ENCODE results near the gene DCLRE1C.

GRCh38 chr10:14880229-14880628, 73.7 kb downstream of the DCLRE1C start:
- TF ChIP-seq TARDBP (IDR thresholded peaks at IDR 0.05): no peak
- no peak for TF ChIP-seq FOXK2 (IDR thresholded peaks at IDR 0.05)
- no peak for TF ChIP-seq ZNF384 (IDR thresholded peaks at IDR 0.05)
- no peak for TF ChIP-seq SUZ12 (IDR thresholded peaks at IDR 0.05)
- TF ChIP-seq FOXM1 (IDR thresholded peaks at IDR 0.05; ENCODE audit: borderline replicate concordance): no peak
- TF ChIP-seq SP1 (IDR thresholded peaks at IDR 0.05): no peak
- TF ChIP-seq BHLHE40 (IDR thresholded peaks at IDR 0.05; ENCODE audit: borderline replicate concordance): no peak
- TF ChIP-seq LEF1 (IDR thresholded peaks at IDR 0.05; ENCODE audit: borderline replicate concordance): no peak
- TF ChIP-seq ELF4 (IDR thresholded peaks at IDR 0.05): no peak
- no peak for TF ChIP-seq HDGF (IDR thresholded peaks at IDR 0.05; ENCODE audit: borderline replicate concordance)
- no peak for TF ChIP-seq L3MBTL2 (conservative IDR thresholded peaks at IDR 0.05)
- TF ChIP-seq ARNT (IDR thresholded peaks at IDR 0.05): no peak
- no peak for TF ChIP-seq FOXA1 (IDR thresholded peaks at IDR 0.05)

Data from HEK293T (cell line).